GM19043 (cell line): ENCODE results near the gene MYO9A.
A peak's percentile ranks its signal among the peaks of the same experiment; 100 is the strongest.
"Not testable (repeated sequence)": the region's sequence is repeated elsewhere in the genome, so short reads cannot be mapped to it uniquely, and the experiment has no call there.

ENCODE experiments used
- ATAC-seq: cut with Tn5 transposase; IDR thresholded peaks from one replicate; pipeline ENCODE4 v1.9.1; 2021; ENCODE audit warnings: low read depth; ENCODE audit not compliant: unreplicated experiment

MYO9A gene

GRCh38 chr15:72092691-72093090 lies 25.3 kb downstream of the MYO9A start:
- ATAC-seq = no peak

GRCh38 chr15:72092006-72092405 lies 25.9 kb downstream of the MYO9A start:
- ATAC-seq = no peak

- no peak for ATAC-seq
These were observed 30.9 kb downstream of the MYO9A start for GRCh38 chr15:72086920-72087648.

- no peak for ATAC-seq
These were observed 31.8 kb downstream of the MYO9A start for GRCh38 chr15:72086010-72086697.

- ATAC-seq = no peak
These were observed 35.8 kb downstream of the MYO9A start for GRCh38 chr15:72082176-72082575.

GRCh38 chr15:72078887-72079286 lies 39.1 kb downstream of the MYO9A start:
- ATAC-seq = peak; percentile 96

- no peak for ATAC-seq
These were observed 40.0 kb downstream of the MYO9A start for GRCh38 chr15:72077950-72078349.

GRCh38 chr15:72074335-72075060 lies 43.5 kb downstream of the MYO9A start:
- ATAC-seq = no peak

- not testable (repeated sequence) for ATAC-seq
These were observed 46.5 kb downstream of the MYO9A start for GRCh38 chr15:72071448-72071825.

- no peak for ATAC-seq
These were observed 47.0 kb downstream of the MYO9A start for GRCh38 chr15:72070817-72071447.

GRCh38 chr15:72068856-72069255 lies 49.1 kb downstream of the MYO9A start:
- no peak for ATAC-seq

- no peak for ATAC-seq
These were observed 52.1 kb downstream of the MYO9A start for GRCh38 chr15:72065801-72066200.

- no peak for ATAC-seq
These were observed 54.8 kb downstream of the MYO9A start for GRCh38 chr15:72063186-72063585.

GRCh38 chr15:72062319-72062718 lies 55.6 kb downstream of the MYO9A start:
- ATAC-seq = no peak

- no peak for ATAC-seq
These were observed 57.2 kb downstream of the MYO9A start for GRCh38 chr15:72060687-72061250.

- ATAC-seq = no peak
These were observed 59.4 kb downstream of the MYO9A start for GRCh38 chr15:72058585-72058984.

GRCh38 chr15:72057548-72058091 lies 60.3 kb downstream of the MYO9A start:
- no peak for ATAC-seq

- ATAC-seq = not testable (repeated sequence)
These were observed 61.7 kb downstream of the MYO9A start for GRCh38 chr15:72056217-72056616.

- not testable (repeated sequence) for ATAC-seq
These were observed 64.7 kb downstream of the MYO9A start for GRCh38 chr15:72053297-72053696.

GRCh38 chr15:72050700-72051099 lies 67.2 kb downstream of the MYO9A start:
- ATAC-seq = no peak
